Ishikawa (cell line): ENCODE measurements around the gene EVA1B.

Source experiments
- CEBPB ChIP-seq: IDR thresholded peaks from 2 replicates; pipeline ENCODE4 v1.6.1; 2012
- CREB1 ChIP-seq: IDR thresholded peaks from 2 replicates; pipeline ENCODE4 v1.6.1; 2012; ENCODE audit warnings: low read depth
- EGR1 ChIP-seq: IDR thresholded peaks from 2 replicates; pipeline ENCODE4 v1.6.1; 2012
- EP300 ChIP-seq: IDR thresholded peaks from 2 replicates; pipeline ENCODE4 v1.6.1; 2012; ENCODE audit warnings: borderline replicate concordance
- FOXM1 ChIP-seq: IDR thresholded peaks from 2 replicates; pipeline ENCODE4 v1.6.1; 2012; ENCODE audit warnings: low read depth, borderline replicate concordance
- NFIC ChIP-seq: IDR thresholded peaks from 2 replicates; pipeline ENCODE4 v1.6.1; 2012
- RAD21 ChIP-seq: IDR thresholded peaks from 2 replicates; pipeline ENCODE4 v1.6.1; 2012; ENCODE audit warnings: low read depth
- TAF1 ChIP-seq: IDR thresholded peaks from 2 replicates; pipeline ENCODE4 v1.6.1; 2012; ENCODE audit warnings: low read depth, mild to moderate bottlenecking
- TCF12 ChIP-seq: IDR thresholded peaks from 2 replicates; pipeline ENCODE4 v1.6.1; 2012; ENCODE audit warnings: low read depth
- TEAD4 ChIP-seq: IDR thresholded peaks from 2 replicates; pipeline ENCODE4 v1.6.1; 2012
- YY1 ChIP-seq: IDR thresholded peaks from 2 replicates; pipeline ENCODE4 v1.6.1; 2012; ENCODE audit warnings: low read depth
- ZBTB7A ChIP-seq: IDR thresholded peaks from 2 replicates; pipeline ENCODE4 v1.6.1; 2012; ENCODE audit warnings: low read depth
- TF ChIP-seq, protein P1 (sequence below): IDR thresholded peaks from 2 replicates; pipeline ENCODE4 v1.6.1; 2012
- TF ChIP-seq, protein P2 (sequence below): IDR thresholded peaks from 2 replicates; pipeline ENCODE4 v1.6.1; 2012; ENCODE audit warnings: low read depth, mild to moderate bottlenecking
- TF ChIP-seq, protein P3 (sequence below): IDR thresholded peaks from 2 replicates; pipeline ENCODE4 v1.6.1; 2012

EVA1B gene

DNA sequence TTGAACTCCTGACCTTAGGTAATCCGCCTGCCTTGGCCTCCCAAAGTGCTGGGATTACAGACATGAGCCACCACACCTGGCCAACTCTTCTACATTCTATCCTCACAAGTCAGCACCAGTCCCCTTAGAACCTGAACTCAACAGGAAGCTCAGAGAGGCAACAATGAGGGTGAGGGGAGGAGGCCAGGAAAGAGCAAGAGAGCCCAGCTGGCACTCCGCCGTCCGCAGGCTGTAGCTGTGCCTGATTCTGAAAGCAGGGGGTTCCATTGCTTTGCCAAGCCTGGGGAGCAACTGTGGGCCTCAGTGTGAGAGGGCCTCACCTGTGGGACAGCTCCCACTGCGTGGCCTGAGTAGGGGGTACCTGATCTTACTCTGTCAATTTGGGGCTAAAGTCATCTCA, 43.6 kb upstream of the EVA1B start:
- TF ChIP-seq FOXM1 (no peak), EGR1 (no peak)

DNA sequence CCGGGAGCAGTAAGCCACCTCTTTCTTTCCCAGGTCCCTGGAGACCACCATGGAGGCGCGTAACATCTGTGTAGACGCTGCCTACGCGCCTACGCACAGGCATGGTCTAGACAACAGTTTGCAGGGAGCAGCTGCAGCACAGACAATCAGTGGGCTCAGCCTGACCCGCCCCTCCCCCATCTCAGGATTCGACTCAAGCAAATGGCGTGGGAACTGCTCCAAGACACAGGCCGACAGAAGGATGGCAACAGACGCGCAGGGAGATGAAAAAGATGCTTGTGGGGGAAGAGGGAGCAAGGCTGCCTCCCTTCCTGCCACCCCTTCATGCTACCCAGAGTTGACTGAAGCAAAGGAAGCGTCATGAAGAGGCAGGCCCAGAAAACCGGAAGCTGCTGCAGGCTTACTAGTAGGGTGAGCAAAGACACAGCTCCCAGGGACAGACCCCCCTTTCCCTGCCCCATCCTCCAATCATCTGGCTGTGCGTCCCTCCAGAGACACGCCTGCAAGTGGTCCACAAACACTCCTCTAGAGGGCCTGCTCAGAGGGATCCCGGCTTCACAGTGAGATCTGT, 42.7 kb upstream of the EVA1B start:
- TF ChIP-seq CEBPB (no peak), ZBTB7A (no peak), FOXM1 (no peak), EGR1 (no peak)
- TF ChIP-seq, protein P1, sequence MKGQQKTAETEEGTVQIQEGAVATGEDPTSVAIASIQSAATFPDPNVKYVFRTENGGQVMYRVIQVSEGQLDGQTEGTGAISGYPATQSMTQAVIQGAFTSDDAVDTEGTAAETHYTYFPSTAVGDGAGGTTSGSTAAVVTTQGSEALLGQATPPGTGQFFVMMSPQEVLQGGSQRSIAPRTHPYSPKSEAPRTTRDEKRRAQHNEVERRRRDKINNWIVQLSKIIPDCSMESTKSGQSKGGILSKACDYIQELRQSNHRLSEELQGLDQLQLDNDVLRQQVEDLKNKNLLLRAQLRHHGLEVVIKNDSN = no peak

DNA sequence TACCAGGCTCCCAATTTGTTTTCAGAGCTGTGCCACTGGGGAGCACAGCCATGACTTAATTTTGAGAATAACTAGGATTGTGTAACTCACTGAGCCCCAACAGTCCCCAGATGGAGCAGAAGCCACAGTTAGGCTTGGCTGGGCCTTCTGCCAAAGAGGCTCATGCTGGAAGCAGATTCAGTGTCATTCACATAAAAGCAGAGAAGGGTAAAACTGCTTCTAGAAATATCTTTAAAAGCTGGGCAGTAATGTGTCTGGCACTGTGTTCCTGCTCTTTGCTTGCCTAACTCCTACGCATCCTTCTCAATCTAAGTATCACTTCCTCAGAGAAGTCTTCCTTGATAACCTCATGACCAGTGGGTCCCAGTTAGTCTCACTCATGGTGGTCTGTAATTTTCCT, 41.9 kb upstream of the EVA1B start:
- TF ChIP-seq ZBTB7A (no peak), YY1 (no peak), EP300 (no peak), CEBPB (no peak), EGR1 (no peak), CREB1 (no peak), TAF1 (no peak), NFIC (no peak), TCF12 (no peak), TEAD4 (no peak), FOXM1 (no peak), RAD21 (no peak)
- TF ChIP-seq, protein P2, sequence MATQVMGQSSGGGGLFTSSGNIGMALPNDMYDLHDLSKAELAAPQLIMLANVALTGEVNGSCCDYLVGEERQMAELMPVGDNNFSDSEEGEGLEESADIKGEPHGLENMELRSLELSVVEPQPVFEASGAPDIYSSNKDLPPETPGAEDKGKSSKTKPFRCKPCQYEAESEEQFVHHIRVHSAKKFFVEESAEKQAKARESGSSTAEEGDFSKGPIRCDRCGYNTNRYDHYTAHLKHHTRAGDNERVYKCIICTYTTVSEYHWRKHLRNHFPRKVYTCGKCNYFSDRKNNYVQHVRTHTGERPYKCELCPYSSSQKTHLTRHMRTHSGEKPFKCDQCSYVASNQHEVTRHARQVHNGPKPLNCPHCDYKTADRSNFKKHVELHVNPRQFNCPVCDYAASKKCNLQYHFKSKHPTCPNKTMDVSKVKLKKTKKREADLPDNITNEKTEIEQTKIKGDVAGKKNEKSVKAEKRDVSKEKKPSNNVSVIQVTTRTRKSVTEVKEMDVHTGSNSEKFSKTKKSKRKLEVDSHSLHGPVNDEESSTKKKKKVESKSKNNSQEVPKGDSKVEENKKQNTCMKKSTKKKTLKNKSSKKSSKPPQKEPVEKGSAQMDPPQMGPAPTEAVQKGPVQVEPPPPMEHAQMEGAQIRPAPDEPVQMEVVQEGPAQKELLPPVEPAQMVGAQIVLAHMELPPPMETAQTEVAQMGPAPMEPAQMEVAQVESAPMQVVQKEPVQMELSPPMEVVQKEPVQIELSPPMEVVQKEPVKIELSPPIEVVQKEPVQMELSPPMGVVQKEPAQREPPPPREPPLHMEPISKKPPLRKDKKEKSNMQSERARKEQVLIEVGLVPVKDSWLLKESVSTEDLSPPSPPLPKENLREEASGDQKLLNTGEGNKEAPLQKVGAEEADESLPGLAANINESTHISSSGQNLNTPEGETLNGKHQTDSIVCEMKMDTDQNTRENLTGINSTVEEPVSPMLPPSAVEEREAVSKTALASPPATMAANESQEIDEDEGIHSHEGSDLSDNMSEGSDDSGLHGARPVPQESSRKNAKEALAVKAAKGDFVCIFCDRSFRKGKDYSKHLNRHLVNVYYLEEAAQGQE = no peak
- TF ChIP-seq, protein P3, sequence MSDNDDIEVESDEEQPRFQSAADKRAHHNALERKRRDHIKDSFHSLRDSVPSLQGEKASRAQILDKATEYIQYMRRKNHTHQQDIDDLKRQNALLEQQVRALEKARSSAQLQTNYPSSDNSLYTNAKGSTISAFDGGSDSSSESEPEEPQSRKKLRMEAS = no peak
- TF ChIP-seq, protein P1 = no peak

DNA sequence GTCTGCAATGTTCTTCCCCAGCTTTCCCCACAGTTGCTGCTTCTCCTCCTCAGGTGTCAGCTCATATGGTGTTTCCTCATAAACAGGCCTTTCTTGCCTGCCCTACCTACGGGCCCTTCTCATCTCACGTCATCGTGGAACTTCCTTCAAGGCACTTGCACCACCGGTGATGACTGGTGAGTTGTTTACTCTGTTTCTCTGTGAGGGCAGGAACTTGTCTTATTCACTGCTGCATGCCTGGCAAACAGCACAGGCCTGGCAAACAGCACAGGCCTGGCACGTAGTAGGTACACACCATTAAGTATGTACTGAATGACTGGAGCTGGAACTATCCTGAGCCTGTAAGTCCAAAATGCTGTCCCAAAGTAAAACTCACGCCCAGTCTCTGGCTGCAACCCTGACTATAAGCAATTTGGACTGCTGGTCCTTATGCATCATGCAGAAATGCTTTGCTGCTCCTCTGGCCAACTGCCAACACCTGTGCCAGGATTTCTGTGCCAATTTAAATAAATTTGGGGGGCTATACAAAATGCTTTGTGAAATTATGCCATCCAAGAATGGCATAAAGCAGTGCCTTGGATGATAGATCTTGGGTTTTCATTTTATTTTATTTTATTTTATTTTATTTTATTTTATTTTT, 36.6 kb upstream of the EVA1B start:
- TF ChIP-seq YY1 (no peak), NFIC (peak; percentile 47)

DNA sequence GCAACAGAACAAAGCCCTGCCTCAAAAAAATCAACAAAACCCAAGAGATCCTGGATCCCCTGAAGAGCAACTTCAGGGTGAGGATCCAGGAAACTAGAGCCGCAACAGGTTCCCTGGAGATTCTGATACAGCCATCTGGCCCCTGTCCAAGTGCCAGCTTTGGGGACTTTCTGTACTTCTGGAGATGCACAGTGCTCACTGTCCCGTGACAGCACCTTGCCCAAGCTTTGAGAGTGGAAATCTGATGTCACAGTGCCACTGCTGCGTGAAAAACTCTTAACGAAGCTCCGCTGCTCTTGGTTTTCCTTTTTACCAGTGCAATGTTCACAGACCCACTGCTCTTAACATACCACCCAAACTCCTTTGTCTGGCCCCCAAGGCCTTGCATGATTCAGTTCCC, 35.9 kb upstream of the EVA1B start:
- TF ChIP-seq EGR1 = no peak

DNA sequence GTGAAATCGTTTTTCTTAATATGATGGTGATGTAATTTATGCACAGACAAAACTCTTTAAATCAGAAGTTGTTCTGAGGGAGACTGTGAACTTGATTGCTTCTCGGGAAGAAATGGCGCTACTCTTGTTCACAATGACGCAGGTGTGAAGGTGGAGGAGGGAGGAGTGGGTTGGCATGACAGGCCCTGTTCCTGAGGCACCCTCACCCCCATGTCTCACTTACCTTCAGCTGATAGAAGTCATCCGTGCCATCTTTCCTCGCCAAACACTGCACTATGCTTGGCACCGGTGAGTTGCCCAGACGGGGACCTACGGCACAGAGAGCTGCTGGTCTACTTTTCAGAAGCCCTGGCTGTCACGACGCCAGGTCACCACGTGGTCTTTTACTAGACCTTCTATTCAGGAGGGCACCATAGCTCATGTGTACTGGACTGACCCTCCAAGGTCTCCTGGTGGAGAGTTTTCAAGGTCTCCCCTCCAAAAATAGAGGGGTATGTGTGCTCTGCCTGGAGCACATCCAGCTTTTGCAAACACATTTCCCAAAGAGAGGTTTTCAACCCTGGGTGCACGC, 35.2 kb upstream of the EVA1B start:
- TF ChIP-seq FOXM1 (no peak), NFIC (no peak), TEAD4 (no peak)

DNA sequence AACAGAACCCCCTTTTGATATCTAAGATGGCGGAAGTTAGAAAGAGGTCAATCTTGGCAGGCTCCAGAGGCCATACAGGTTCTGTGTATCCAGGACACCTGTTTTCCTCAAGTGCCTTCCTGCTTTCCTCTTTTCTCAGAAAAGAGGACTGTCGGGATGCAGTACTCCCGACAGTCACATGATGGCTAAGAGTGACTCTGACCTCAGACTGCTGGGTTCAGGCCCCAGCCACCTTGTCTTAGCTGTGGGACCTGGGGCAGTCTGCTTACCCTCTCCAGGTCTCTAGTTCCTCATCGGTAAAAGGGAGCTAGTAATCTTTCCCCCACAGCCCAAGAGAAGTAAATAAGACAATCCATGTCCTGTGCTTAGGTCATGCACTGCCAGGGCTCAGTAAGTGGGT, 32.4 kb upstream of the EVA1B start:
- no peak for TF ChIP-seq FOXM1
- TF ChIP-seq CREB1 = no peak
- no peak for TF ChIP-seq NFIC
- TF ChIP-seq, protein P3 = no peak
- TF ChIP-seq, protein P1 = no peak
- no peak for TF ChIP-seq EP300
- no peak for TF ChIP-seq RAD21
- TF ChIP-seq YY1 = no peak
- no peak for TF ChIP-seq ZBTB7A
- no peak for TF ChIP-seq CEBPB
- TF ChIP-seq EGR1 = no peak
- TF ChIP-seq TEAD4 = no peak

DNA sequence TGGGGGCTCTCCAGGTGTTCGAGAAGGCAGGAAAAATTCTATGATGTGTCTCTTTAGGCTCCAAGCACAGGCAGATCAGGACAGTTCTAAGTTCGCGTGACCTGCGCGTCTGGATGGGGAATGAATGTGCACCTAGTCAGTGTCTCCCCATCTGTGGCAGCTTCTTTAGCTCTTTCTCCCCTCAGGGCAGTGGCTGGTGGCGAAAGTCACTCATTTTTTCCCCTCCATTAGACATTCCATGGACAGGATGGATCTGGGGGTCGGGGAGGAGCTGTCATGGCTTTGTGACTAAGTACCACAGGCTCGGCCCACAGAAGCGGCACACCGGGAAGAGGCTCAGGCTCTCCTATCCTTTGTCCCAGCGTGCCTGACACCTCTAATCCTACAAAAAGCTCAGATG, 31.0 kb upstream of the EVA1B start:
- TF ChIP-seq TEAD4 (no peak), NFIC (no peak), ZBTB7A (no peak), CREB1 (no peak), CEBPB (no peak), RAD21 (no peak), FOXM1 (no peak), YY1 (no peak), EGR1 (no peak), TCF12 (no peak), TAF1 (no peak), EP300 (no peak)
- TF ChIP-seq, protein P3 = no peak
- TF ChIP-seq, protein P2 = no peak
- TF ChIP-seq, protein P1 = no peak
